SK-N-SH treated with all-trans-retinoic acid at 6 μM for 48 hours (cell line): ENCODE results near the gene HOXC9.

ENCODE experiments used
- ATAC-seq: fragments of 200-7000 bp; cut with Tn5 transposase; 3 replicates; pipeline ENCODE4 v1.9.1; 2020; ENCODE audit warnings: mild to moderate bottlenecking, moderate library complexity
- ARNTL ChIP-seq: fragments of 450-650 bp; formaldehyde crosslinking; IDR thresholded peaks from 2 replicates; pipeline ENCODE4 v1.5.0; 2020; ENCODE audit warnings: low read depth, mild to moderate bottlenecking, moderate library complexity, borderline replicate concordance
- BACH2 ChIP-seq: fragments of 250-450 bp; sonication (Bioruptor Pico); IDR thresholded peaks from 2 replicates; pipeline ENCODE4 v1.9.0; 2021; ENCODE audit warnings: mild to moderate bottlenecking, borderline replicate concordance
- CREB5 ChIP-seq: fragments of 250-450 bp; sonication (Bioruptor Pico); IDR thresholded peaks from 2 replicates; pipeline ENCODE4 v1.5.1; 2020; ENCODE audit warnings: low read depth, mild to moderate bottlenecking, moderate library complexity
- CSDC2 ChIP-seq: fragments of 250-450 bp; sonication (Bioruptor Pico); IDR thresholded peaks from 2 replicates; pipeline ENCODE4 v1.5.0; 2020; ENCODE audit warnings: mild to moderate bottlenecking, moderate library complexity
- ESRRG ChIP-seq: fragments of 250-450 bp; sonication (Bioruptor Pico); IDR thresholded peaks from 2 replicates; pipeline ENCODE4 v1.6.1; 2021; ENCODE audit warnings: mild to moderate bottlenecking
- GLIS3 ChIP-seq: fragments of 250-450 bp; sonication (Bioruptor Pico); IDR thresholded peaks from 2 replicates; pipeline ENCODE4 v1.5.0; 2020; ENCODE audit warnings: mild to moderate bottlenecking, moderate library complexity
- ISL1 ChIP-seq: fragments of 250-450 bp; sonication (Bioruptor Pico); IDR thresholded peaks from 2 replicates; pipeline ENCODE4 v2.1.2; 2022; ENCODE audit warnings: mild to moderate bottlenecking, moderate library complexity
- OSR1 ChIP-seq: fragments of 250-450 bp; sonication (Bioruptor Pico); IDR thresholded peaks from 2 replicates; pipeline ENCODE4 v1.8.0; 2022; ENCODE audit warnings: moderate library complexity, mild to moderate bottlenecking, inconsistent platforms
- PPARA ChIP-seq: fragments of 250-450 bp; sonication (Bioruptor Pico); IDR thresholded peaks from 2 replicates; pipeline ENCODE4 v1.5.0; 2020; ENCODE audit warnings: mild to moderate bottlenecking, borderline replicate concordance
- SNAI2 ChIP-seq: fragments of 250-450 bp; sonication (Bioruptor Pico); IDR thresholded peaks from 2 replicates; pipeline ENCODE4 v1.5.0; 2020; ENCODE audit warnings: mild to moderate bottlenecking, moderate library complexity
- TCF4 ChIP-seq: fragments of 250-450 bp; sonication (Bioruptor Pico); IDR thresholded peaks from 2 replicates; pipeline ENCODE4 v1.8.0; 2021; ENCODE audit warnings: mild to moderate bottlenecking, moderate library complexity, borderline replicate concordance
- TOX ChIP-seq: fragments of 250-450 bp; sonication (Bioruptor Pico); IDR thresholded peaks from 2 replicates; pipeline ENCODE4 v1.8.0; 2021; ENCODE audit warnings: mild to moderate bottlenecking, moderate library complexity, borderline replicate concordance
- ZC3H10 ChIP-seq: fragments of 250-450 bp; sonication (Bioruptor Pico); IDR thresholded peaks from 2 replicates; pipeline ENCODE4 v1.5.1; 2021; ENCODE audit warnings: mild to moderate bottlenecking, moderate library complexity
- ZFP3 ChIP-seq: fragments of 250-450 bp; sonication (Bioruptor Pico); IDR thresholded peaks from 2 replicates; pipeline ENCODE4 v1.5.0; 2020; ENCODE audit warnings: mild to moderate bottlenecking, moderate library complexity
- ZFP30 ChIP-seq: fragments of 450-650 bp; formaldehyde crosslinking; IDR thresholded peaks from 2 replicates; pipeline ENCODE4 v1.5.0; 2022; ENCODE audit warnings: mild to moderate bottlenecking, moderate library complexity
- ZNF565 ChIP-seq: fragments of 450-650 bp; formaldehyde crosslinking; conservative IDR thresholded peaks from 2 replicates; pipeline ENCODE4 v1.5.0; 2020; ENCODE audit warnings: low read depth, mild to moderate bottlenecking, moderate library complexity
- ZNF70 ChIP-seq: fragments of 450-650 bp; formaldehyde crosslinking; IDR thresholded peaks from 2 replicates; pipeline ENCODE4 v1.5.0; 2020; ENCODE audit warnings: mild to moderate bottlenecking, moderate library complexity
- ZNF8 ChIP-seq: fragments of 450-650 bp; formaldehyde crosslinking; IDR thresholded peaks from 2 replicates; pipeline ENCODE4 v1.5.0; 2020; ENCODE audit warnings: mild to moderate bottlenecking, moderate library complexity
- TF ChIP-seq, protein P1 (sequence below): fragments of 250-450 bp; sonication (Bioruptor Pico); IDR thresholded peaks from 2 replicates; pipeline ENCODE4 v1.5.0; 2020; ENCODE audit warnings: mild to moderate bottlenecking, moderate library complexity
- TF ChIP-seq, protein P2 (sequence below): fragments of 250-450 bp; sonication (Bioruptor Pico); IDR thresholded peaks from 2 replicates; pipeline ENCODE4 v1.8.0; 2020; ENCODE audit warnings: mild to moderate bottlenecking, moderate library complexity, borderline replicate concordance
- TF ChIP-seq, protein P3 (sequence below): fragments of 250-450 bp; sonication (Bioruptor Pico); IDR thresholded peaks from 2 replicates; pipeline ENCODE4 v1.8.0; 2021; ENCODE audit warnings: low read depth, mild to moderate bottlenecking, moderate library complexity, borderline replicate concordance

Gene HOXC9

DNA sequence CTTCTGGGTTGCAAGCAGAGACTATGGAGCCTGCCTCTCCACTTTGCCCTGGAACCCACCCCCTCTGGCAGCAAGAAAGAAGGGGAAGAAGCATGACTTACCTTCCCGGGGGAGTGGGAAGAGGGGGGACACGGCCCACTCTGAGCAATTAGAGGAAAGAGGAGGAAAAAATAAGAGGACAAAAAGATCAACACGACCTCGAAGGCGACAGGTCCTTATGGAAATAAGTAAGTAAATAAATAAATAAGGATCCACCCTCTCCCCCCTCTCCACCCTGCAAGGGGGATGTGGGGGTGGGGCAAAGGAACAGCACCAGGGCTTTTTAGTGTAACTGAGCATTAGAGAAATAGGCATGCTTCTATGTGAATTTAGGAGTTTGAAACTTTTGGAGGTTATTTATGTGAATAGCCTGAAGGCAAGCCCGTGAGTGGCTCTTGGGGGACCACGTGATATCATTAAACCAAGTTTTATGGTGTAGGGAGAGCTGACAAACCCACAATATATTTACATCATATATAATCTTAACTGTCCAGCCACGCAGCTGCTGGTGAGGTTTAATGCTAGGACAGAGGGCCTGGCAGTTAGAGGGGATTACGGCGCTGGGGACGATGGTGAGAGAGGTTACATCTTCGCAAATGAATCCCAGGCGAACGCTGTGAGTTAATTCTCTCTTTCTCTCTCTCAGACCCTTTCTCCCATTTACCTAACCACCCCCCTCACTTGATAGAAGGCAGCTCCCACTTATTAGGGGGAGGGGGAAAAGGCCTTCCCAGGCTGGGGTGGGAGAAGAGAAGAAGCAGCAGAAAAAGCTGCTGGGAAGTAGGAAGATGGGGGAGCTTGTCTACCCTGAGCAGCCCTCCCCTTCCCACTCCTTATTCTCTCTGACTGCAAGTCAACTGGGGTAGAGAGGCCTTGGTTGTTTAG is 37.7 kb downstream of the HOXC9 start (continued):
- TF ChIP-seq ISL1 (CRISPR knock-in tag) = no peak
- no peak for TF ChIP-seq TOX (CRISPR knock-in tag)
- TF ChIP-seq ZFP3 (CRISPR knock-in tag) = no peak
- TF ChIP-seq CSDC2 (CRISPR knock-in tag) = no peak

GRCh38 chr12:54038284-54038870 is 38.4 kb downstream of the HOXC9 start:
- no peak for ATAC-seq
- TF ChIP-seq ZNF70 (CRISPR knock-in tag) (no peak), ARNTL (CRISPR knock-in tag) (no peak), CREB5 (no peak), GLIS3 (CRISPR knock-in tag) (no peak)
- TF ChIP-seq, protein P1, sequence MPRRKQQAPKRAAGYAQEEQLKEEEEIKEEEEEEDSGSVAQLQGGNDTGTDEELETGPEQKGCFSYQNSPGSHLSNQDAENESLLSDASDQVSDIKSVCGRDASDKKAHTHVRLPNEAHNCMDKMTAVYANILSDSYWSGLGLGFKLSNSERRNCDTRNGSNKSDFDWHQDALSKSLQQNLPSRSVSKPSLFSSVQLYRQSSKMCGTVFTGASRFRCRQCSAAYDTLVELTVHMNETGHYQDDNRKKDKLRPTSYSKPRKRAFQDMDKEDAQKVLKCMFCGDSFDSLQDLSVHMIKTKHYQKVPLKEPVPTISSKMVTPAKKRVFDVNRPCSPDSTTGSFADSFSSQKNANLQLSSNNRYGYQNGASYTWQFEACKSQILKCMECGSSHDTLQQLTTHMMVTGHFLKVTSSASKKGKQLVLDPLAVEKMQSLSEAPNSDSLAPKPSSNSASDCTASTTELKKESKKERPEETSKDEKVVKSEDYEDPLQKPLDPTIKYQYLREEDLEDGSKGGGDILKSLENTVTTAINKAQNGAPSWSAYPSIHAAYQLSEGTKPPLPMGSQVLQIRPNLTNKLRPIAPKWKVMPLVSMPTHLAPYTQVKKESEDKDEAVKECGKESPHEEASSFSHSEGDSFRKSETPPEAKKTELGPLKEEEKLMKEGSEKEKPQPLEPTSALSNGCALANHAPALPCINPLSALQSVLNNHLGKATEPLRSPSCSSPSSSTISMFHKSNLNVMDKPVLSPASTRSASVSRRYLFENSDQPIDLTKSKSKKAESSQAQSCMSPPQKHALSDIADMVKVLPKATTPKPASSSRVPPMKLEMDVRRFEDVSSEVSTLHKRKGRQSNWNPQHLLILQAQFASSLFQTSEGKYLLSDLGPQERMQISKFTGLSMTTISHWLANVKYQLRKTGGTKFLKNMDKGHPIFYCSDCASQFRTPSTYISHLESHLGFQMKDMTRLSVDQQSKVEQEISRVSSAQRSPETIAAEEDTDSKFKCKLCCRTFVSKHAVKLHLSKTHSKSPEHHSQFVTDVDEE = no peak

- ATAC-seq = no peak
- TF ChIP-seq ZNF70 (CRISPR knock-in tag) (no peak), SNAI2 (CRISPR knock-in tag) (no peak), ZFP3 (CRISPR knock-in tag) (no peak), TOX (CRISPR knock-in tag) (no peak), ZFP30 (CRISPR knock-in tag) (no peak), PPARA (CRISPR knock-in tag) (no peak), ZC3H10 (no peak), OSR1 (CRISPR knock-in tag) (no peak), CSDC2 (CRISPR knock-in tag) (no peak), GLIS3 (CRISPR knock-in tag) (no peak), ZNF565 (no peak), ISL1 (CRISPR knock-in tag) (no peak), ZNF8 (CRISPR knock-in tag) (no peak), ESRRG (no peak), BACH2 (CRISPR knock-in tag) (no peak), ARNTL (CRISPR knock-in tag) (no peak), TCF4 (no peak)
- TF ChIP-seq, protein P2, sequence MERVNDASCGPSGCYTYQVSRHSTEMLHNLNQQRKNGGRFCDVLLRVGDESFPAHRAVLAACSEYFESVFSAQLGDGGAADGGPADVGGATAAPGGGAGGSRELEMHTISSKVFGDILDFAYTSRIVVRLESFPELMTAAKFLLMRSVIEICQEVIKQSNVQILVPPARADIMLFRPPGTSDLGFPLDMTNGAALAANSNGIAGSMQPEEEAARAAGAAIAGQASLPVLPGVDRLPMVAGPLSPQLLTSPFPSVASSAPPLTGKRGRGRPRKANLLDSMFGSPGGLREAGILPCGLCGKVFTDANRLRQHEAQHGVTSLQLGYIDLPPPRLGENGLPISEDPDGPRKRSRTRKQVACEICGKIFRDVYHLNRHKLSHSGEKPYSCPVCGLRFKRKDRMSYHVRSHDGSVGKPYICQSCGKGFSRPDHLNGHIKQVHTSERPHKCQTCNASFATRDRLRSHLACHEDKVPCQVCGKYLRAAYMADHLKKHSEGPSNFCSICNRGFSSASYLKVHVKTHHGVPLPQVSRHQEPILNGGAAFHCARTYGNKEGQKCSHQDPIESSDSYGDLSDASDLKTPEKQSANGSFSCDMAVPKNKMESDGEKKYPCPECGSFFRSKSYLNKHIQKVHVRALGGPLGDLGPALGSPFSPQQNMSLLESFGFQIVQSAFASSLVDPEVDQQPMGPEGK (CRISPR knock-in tag) = no peak
- TF ChIP-seq, protein P1 = no peak
- TF ChIP-seq, protein P3, sequence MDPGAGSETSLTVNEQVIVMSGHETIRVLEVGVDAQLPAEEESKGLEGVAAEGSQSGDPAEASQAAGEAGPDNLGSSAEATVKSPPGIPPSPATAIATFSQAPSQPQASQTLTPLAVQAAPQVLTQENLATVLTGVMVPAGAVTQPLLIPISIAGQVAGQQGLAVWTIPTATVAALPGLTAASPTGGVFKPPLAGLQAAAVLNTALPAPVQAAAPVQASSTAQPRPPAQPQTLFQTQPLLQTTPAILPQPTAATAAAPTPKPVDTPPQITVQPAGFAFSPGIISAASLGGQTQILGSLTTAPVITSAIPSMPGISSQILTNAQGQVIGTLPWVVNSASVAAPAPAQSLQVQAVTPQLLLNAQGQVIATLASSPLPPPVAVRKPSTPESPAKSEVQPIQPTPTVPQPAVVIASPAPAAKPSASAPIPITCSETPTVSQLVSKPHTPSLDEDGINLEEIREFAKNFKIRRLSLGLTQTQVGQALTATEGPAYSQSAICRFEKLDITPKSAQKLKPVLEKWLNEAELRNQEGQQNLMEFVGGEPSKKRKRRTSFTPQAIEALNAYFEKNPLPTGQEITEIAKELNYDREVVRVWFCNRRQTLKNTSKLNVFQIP (CRISPR knock-in tag) = no peak
- TF ChIP-seq, all 23 proteins: peak for 0
These were observed 39.0 kb downstream of the HOXC9 start for GRCh38 chr12:54038871-54039414.
